Gastroesophageal sphincter (tissue), 4 donors: ENCODE results near the gene RAPSN. TPM values are rescaled to one million over a fixed set of nuclear protein-coding genes. Genes with fewer than 3 reads are reported as not detected.
A peak's percentile ranks its signal among the peaks of the same experiment; 100 is the strongest.

Source experiments
- ATAC-seq: fragments of 150-250 bp; one replicate; pipeline ENCODE4 v1.9.1; 2016; ENCODE audit warnings: mild to moderate bottlenecking, moderate library complexity
- H3K27ac ChIP-seq, 4 donors: fragments of 200-600 bp; sonication (generic) in 3 of 4; 1 replicate in 3 of 4; 2 replicates in 1 of 4; pipeline ENCODE4 v1.5.1; 2016 to 2019
- H3K27me3 ChIP-seq: fragments of 200-600 bp; sonication (generic); one replicate; pipeline ENCODE4 v1.5.1; 2019
- H3K36me3 ChIP-seq, 2 donors: fragments of 200-600 bp; sonication (generic); one replicate each; pipeline ENCODE4 v1.5.1; 2019; ENCODE audit warnings: control low read depth in 1 of 2
- H3K4me1 ChIP-seq, 3 donors: fragments of 200-600 bp; sonication (generic); 1 replicate in 2 of 3; 2 replicates in 1 of 3; pipeline ENCODE4 v1.5.1; 2016 to 2019; ENCODE audit warnings: control low read depth in 2 of 3
- H3K4me3 ChIP-seq, 2 donors: fragments of 200-600 bp; sonication (generic); one replicate each; pipeline ENCODE4 v1.5.1; 2019; ENCODE audit warnings: mild to moderate bottlenecking in 1 of 2, moderate library complexity in 1 of 2
- H3K9me3 ChIP-seq, 3 donors: fragments of 200-600 bp; sonication (generic); one replicate each; pipeline ENCODE4 v1.5.1; 2017 to 2019; ENCODE audit warnings: control low read depth in 2 of 3
- EP300 ChIP-seq: sonication (generic); formaldehyde crosslinking; IDR thresholded peaks from one replicate; pipeline ENCODE4 v1.6.1; 2017; ENCODE audit warnings: antibody characterized with exemption, mild to moderate bottlenecking
- POLR2A ChIP-seq, 2 donors: fragments of 450-650 bp; IDR thresholded peaks; one replicate each; pipeline ENCODE4 v1.6.1; 2017; ENCODE audit warnings: antibody characterized with exemption in 2 of 2, mild to moderate bottlenecking in 2 of 2, moderate library complexity in 1 of 2
- POLR2AphosphoS5 ChIP-seq: sonication (generic); formaldehyde crosslinking; IDR thresholded peaks from one replicate; pipeline ENCODE4 v1.6.1; 2017; ENCODE audit warnings: antibody characterized with exemption
- WGBS, 2 donors: methylation state at CpG; one replicate each; pipeline ENCODE4 v1.1.5; 2018; ENCODE audit warnings: low coverage in 1 of 2; 5-methylcytosine and 5-hydroxymethylcytosine counted together
- total RNA-seq, 4 donors: library from RNA; depleted of rRNA; stranded (reverse); fragments of >200 nt; gene quantifications; one replicate each; pipeline ENCODE4 v1.1.0, GENCODE V29; 2016
- TF ChIP-seq, protein P1 (sequence below), 4 experiments: fragments of 200-600 bp in 2 of 4; fragments of 450-650 bp in 2 of 4; sonication (generic) in 1 of 4; IDR thresholded peaks; one replicate each; pipeline ENCODE4 v1.5.1; 2017 to 2019; ENCODE audit warnings: antibody characterized with exemption in 4 of 4, mild to moderate bottlenecking in 2 of 4, moderate library complexity in 2 of 4

The RAPSN gene
- total RNA-seq, 4 donors from 2014 or later, result 0.23 to 0.27 TPM; not detected in 2

- Histone ChIP-seq H3K4me1 (peaks cover 0 to 28% (median 0%) of the 10 kb centered on the region in 3 donors), H3K27ac (peak overlapping the region; percentile 5 to 78 (median 73)), H3K36me3 (no peaks in the 10 kb centered on the region), H3K4me3 (peak overlapping the region; percentile 63 to 66), H3K27me3 (no peaks in the 10 kb centered on the region), H3K9me3 (no peaks in the 10 kb centered on the region)
- TF ChIP-seq POLR2A (IDR thresholded peaks at IDR 0.05) (no peak), POLR2AphosphoS5 (no peak), EP300 (no peak)
- TF ChIP-seq, protein P1, sequence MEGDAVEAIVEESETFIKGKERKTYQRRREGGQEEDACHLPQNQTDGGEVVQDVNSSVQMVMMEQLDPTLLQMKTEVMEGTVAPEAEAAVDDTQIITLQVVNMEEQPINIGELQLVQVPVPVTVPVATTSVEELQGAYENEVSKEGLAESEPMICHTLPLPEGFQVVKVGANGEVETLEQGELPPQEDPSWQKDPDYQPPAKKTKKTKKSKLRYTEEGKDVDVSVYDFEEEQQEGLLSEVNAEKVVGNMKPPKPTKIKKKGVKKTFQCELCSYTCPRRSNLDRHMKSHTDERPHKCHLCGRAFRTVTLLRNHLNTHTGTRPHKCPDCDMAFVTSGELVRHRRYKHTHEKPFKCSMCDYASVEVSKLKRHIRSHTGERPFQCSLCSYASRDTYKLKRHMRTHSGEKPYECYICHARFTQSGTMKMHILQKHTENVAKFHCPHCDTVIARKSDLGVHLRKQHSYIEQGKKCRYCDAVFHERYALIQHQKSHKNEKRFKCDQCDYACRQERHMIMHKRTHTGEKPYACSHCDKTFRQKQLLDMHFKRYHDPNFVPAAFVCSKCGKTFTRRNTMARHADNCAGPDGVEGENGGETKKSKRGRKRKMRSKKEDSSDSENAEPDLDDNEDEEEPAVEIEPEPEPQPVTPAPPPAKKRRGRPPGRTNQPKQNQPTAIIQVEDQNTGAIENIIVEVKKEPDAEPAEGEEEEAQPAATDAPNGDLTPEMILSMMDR (IDR thresholded peaks at IDR 0.05), result no peak
- WGBS, 2 donors, result 0 to 6% methylated on average over 2 to 4 of the region's 47 CpGs
- peak; percentile 73 for ATAC-seq
Measured at GRCh38 chr11:47399860-47400767, 48.8 kb downstream of the RAPSN start.

- Histone ChIP-seq H3K27ac (no peak overlapping the region), H3K4me1 (peaks cover 0 to 30% (median 0%) of the 10 kb centered on the region in 3 donors), H3K9me3 (no peaks in the 10 kb centered on the region), H3K27me3 (no peaks in the 10 kb centered on the region), H3K36me3 (no peaks in the 10 kb centered on the region), H3K4me3 (no peak overlapping the region)
- TF ChIP-seq POLR2AphosphoS5 (no peak), POLR2A (IDR thresholded peaks at IDR 0.05) (no peak), EP300 (no peak)
- TF ChIP-seq, protein P1 (IDR thresholded peaks at IDR 0.05), result no peak
- 100% methylated on average over 1 of the region's 1 CpG; no CpG with 5 or more reads in 1 of the 2 donors for WGBS, 2 donors
- ATAC-seq, result no peak
Measured at GRCh38 chr11:47398551-47398950, 50.4 kb downstream of the RAPSN start.

DNA sequence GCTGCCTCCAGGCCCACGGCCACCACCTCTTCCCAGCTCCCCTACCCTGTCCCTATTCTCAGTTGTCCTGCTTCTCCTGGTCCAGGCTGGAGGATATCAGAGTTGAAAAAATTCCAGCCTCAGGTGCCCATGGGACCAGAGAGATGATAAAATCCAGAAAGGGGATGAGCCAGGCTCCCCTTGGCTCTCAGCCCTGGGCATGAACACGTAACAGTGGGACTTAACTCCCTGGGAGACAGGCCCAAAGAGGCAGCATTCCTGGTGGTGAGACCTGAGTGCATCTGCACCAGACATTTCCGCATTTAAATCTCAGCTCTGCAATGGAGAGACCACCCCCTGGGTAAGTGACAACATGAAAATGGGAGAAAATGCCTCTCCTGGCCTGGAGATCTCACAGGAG lies 50.9 kb downstream of the RAPSN start:
- H3K4me1 ChIP-seq, result peaks cover 0 to 30% (median 0%) of the 10 kb centered on the region in 3 donors
- no peaks in the 10 kb centered on the region for H3K9me3 ChIP-seq
- H3K27ac ChIP-seq, result no peak overlapping the region
- no peak overlapping the region for H3K4me3 ChIP-seq
- ATAC-seq, result no peak
- H3K36me3 ChIP-seq, result no peaks in the 10 kb centered on the region
- 75 to 77% methylated on average over 1 to 3 of the region's 3 CpGs for WGBS, 2 donors
- TF ChIP-seq, protein P1 (IDR thresholded peaks at IDR 0.05), result no peak
- no peak for TF ChIP-seq POLR2A (IDR thresholded peaks at IDR 0.05)
- no peak for TF ChIP-seq EP300
- TF ChIP-seq POLR2AphosphoS5, result no peak
- H3K27me3 ChIP-seq, result no peaks in the 10 kb centered on the region

GRCh38 chr11:47396049-47396320 lies 53.0 kb downstream of the RAPSN start:
- no peaks in the 10 kb centered on the region for H3K9me3 ChIP-seq
- 90 to 100% methylated on average over 1 to 2 of the region's 3 CpGs for WGBS, 2 donors
- no peaks in the 10 kb centered on the region for H3K27me3 ChIP-seq
- no peak for ATAC-seq
- H3K4me1 ChIP-seq, result peaks cover 0 to 28% (median 0%) of the 10 kb centered on the region in 3 donors
- H3K36me3 ChIP-seq, result no peaks in the 10 kb centered on the region
- TF ChIP-seq POLR2A (IDR thresholded peaks at IDR 0.05) (no peak), POLR2AphosphoS5 (no peak), EP300 (no peak)
- TF ChIP-seq, protein P1 (IDR thresholded peaks at IDR 0.05), result no peak
- H3K4me3 ChIP-seq, result no peak overlapping the region
- peak overlapping the region in 3 of 4 donors; percentile 77 to 85 (median 84) for H3K27ac ChIP-seq
